ENCODE results near the gene C5orf46. TPM values are rescaled to one million over a fixed set of nuclear protein-coding genes. Genes with fewer than 3 reads are reported as not detected.

C5orf46 gene
- total and polyA plus RNA-seq, 2 of the 4 experiments (the other 2 are of a cell fraction), result 1.3 TPM; not detected in 1

DNA sequence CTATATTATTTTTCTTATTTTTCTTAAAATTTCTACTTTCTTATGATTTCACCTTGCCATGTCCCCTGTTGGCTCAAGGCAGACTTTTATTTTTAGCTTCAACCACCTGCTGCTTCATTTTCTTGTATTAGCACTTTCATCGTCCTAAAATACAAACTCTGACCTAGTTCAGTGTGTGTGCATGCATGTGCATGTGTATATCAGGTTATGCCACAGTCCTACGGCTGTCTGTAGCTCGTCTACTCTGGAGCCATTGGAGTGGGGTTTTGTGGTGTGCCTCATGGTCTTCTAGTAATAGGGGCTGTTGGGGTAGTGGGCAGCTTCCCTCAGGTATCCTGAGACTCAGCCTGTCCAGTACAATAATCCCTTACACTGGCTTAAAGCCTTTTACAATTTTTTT lies 61.5 kb downstream of the C5orf46 start:
- DNase-seq (no peak), ATAC-seq (ENCODE audit: low read depth) (no peak)
- no peak overlapping the region for H2AK9ac ChIP-seq (replicated peaks; ENCODE audit: low read depth, low read length, poor library complexity)
- no peak overlapping the region for H3K4me2 ChIP-seq (ENCODE audit: low read depth, low read length)
- no peaks in the 10 kb centered on the region for H3K9me3 ChIP-seq (ENCODE audit: control insufficient read depth, insufficient read depth, low read length)
- BruUV-seq (replicated peaks), result no TSS peak
- H3K23ac ChIP-seq (ENCODE audit: low read depth, low read length), result no peak overlapping the region
- H3K9ac ChIP-seq (ENCODE audit: low read depth, low read length), result no peak overlapping the region
- H3K36me3 ChIP-seq (ENCODE audit: control insufficient read depth, insufficient read depth, low read length), result no peaks in the 10 kb centered on the region
- H2BK5ac ChIP-seq (ENCODE audit: low read depth, low read length, poor library complexity, severe bottlenecking), result no peak overlapping the region
- no peak overlapping the region for H2BK20ac ChIP-seq (ENCODE audit: low read depth, low read length)
- H3K4ac ChIP-seq (ENCODE audit: low read depth, low read length), result no peak overlapping the region
- H4K91ac ChIP-seq (ENCODE audit: insufficient read depth, low read depth, low read length), result no peak overlapping the region
- no peak overlapping the region for H3K56ac ChIP-seq (ENCODE audit: extremely low read depth, insufficient read depth, low read length)
- no peak overlapping the region for H2AFZ ChIP-seq (replicated peaks; ENCODE audit: low read length, poor library complexity)
- H4K20me1 ChIP-seq (ENCODE audit: insufficient read depth, low read length), result no peaks in the 10 kb centered on the region
- no peak overlapping the region for H3K4me3 ChIP-seq (ENCODE audit: insufficient read depth, low read depth, low read length)
- H4K5ac ChIP-seq (ENCODE audit: low read depth, low read length), result no peak overlapping the region
- H2BK120ac ChIP-seq (ENCODE audit: low read depth, low read length), result no peak overlapping the region
- no peak overlapping the region for H3K18ac ChIP-seq (ENCODE audit: low read depth, low read length)
- POLR2A ChIA-PET (ENCODE audit: unreplicated experiment), result no interaction called here
- no peak overlapping the region for H4K8ac ChIP-seq (ENCODE audit: low read depth in 2 of 2, low read length in 2 of 2)
- CTCF ChIA-PET, result no interaction called here
- WGBS, 2 experiments (ENCODE audit: extremely low coverage in 2 of 2, insufficient read length in 1 of 2), result no CpG with 5 or more reads among the region's 3 CpGs
- no peaks in the 10 kb centered on the region for H3K79me1 ChIP-seq (ENCODE audit: low read depth in 1 of 2, low read length in 2 of 2)
- H3K14ac ChIP-seq (replicated peaks; ENCODE audit: low read depth, low read length), result no peak overlapping the region
- H3K27me3 ChIP-seq (ENCODE audit: control insufficient read depth, insufficient read depth, low read length), result no peaks in the 10 kb centered on the region
- in situ Hi-C loops (cut with MboI; ENCODE audit: low sequenced_read_pairs), result no loop called here
- dilution Hi-C loops (cut with HindIII; ENCODE audit: low sequenced_read_pairs, unreplicated experiment), result no loop called here
- no peaks in the 10 kb centered on the region for H3K4me1 ChIP-seq (ENCODE audit: control insufficient read depth, insufficient read depth, low read length)
- no peaks in the 10 kb centered on the region for H3K9me1 ChIP-seq (ENCODE audit: insufficient read depth, low read length)
- no peak overlapping the region for H3K27ac ChIP-seq (ENCODE audit: insufficient read depth, low read length)
- no peak overlapping the region for H2AK5ac ChIP-seq (ENCODE audit: low read depth, low read length)
- TF ChIP-seq NFE2L2 (IDR thresholded peaks at IDR 0.05; ENCODE audit: low read depth, low read length) (no peak), SMC3 (IDR thresholded peaks at IDR 0.05; ENCODE audit: low read depth, low read length) (no peak), FOS (IDR thresholded peaks at IDR 0.05; ENCODE audit: low read depth, low read length) (no peak), CEBPB (IDR thresholded peaks at IDR 0.05; ENCODE audit: low read depth, low read length) (no peak), BHLHE40 (IDR thresholded peaks at IDR 0.05; ENCODE audit: low read depth, low read length) (no peak), RFX5 (IDR thresholded peaks at IDR 0.05; ENCODE audit: low read depth, low read length) (no peak), RAD21 (IDR thresholded peaks at IDR 0.05; ENCODE audit: low read length) (no peak), POLR2A (IDR thresholded peaks at IDR 0.05; ENCODE audit: low read depth, low read length) (no peak)
- TF ChIP-seq, protein P1, sequence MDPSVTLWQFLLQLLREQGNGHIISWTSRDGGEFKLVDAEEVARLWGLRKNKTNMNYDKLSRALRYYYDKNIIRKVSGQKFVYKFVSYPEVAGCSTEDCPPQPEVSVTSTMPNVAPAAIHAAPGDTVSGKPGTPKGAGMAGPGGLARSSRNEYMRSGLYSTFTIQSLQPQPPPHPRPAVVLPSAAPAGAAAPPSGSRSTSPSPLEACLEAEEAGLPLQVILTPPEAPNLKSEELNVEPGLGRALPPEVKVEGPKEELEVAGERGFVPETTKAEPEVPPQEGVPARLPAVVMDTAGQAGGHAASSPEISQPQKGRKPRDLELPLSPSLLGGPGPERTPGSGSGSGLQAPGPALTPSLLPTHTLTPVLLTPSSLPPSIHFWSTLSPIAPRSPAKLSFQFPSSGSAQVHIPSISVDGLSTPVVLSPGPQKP (IDR thresholded peaks at IDR 0.05; ENCODE audit: borderline replicate concordance, low read depth, low read length), result no peak
- TF ChIP-seq, protein P2, sequence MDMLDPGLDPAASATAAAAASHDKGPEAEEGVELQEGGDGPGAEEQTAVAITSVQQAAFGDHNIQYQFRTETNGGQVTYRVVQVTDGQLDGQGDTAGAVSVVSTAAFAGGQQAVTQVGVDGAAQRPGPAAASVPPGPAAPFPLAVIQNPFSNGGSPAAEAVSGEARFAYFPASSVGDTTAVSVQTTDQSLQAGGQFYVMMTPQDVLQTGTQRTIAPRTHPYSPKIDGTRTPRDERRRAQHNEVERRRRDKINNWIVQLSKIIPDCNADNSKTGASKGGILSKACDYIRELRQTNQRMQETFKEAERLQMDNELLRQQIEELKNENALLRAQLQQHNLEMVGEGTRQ (IDR thresholded peaks at IDR 0.05; ENCODE audit: low read depth, low read length), result no peak
- TF ChIP-seq, protein P3, sequence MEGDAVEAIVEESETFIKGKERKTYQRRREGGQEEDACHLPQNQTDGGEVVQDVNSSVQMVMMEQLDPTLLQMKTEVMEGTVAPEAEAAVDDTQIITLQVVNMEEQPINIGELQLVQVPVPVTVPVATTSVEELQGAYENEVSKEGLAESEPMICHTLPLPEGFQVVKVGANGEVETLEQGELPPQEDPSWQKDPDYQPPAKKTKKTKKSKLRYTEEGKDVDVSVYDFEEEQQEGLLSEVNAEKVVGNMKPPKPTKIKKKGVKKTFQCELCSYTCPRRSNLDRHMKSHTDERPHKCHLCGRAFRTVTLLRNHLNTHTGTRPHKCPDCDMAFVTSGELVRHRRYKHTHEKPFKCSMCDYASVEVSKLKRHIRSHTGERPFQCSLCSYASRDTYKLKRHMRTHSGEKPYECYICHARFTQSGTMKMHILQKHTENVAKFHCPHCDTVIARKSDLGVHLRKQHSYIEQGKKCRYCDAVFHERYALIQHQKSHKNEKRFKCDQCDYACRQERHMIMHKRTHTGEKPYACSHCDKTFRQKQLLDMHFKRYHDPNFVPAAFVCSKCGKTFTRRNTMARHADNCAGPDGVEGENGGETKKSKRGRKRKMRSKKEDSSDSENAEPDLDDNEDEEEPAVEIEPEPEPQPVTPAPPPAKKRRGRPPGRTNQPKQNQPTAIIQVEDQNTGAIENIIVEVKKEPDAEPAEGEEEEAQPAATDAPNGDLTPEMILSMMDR (conservative IDR thresholded peaks at IDR 0.05; ENCODE audit: low read depth, low read length), result no peak
- intact Hi-C loops (cut with micrococcal nuclease), result no loop called here
- H2BK15ac ChIP-seq (ENCODE audit: low read depth, low read length), result no peak overlapping the region

All from IMR-90 (cell line).